ENCODE measurements around the gene EIF2AK3. TPM values are rescaled to one million over a fixed set of nuclear protein-coding genes. Genes with fewer than 3 reads are reported as not detected.

The EIF2AK3 gene
- total and polyA plus RNA-seq, 2 of the 4 experiments (the other 2 are of a cell fraction): 7.9 to 22.8 TPM

DNA sequence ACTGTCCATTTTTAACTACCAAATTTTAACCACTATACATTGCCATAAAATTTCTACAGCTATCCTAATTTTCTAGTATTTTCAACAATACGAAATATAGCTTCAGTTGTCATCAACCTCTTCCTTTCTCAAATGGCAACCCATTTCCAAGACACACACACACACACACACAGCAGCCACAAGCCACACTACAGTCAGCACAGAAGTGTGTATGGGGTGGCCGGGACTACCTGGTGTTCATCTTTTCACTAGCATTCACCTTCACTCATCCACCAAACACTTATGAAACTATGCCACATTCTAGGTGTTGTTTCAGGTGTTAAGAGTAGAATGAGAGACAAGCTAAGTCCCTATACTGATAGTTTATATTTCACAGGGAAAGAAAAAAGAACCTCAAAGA is 62.9 kb downstream of the EIF2AK3 start:
- in situ Hi-C loops (cut with MboI; ENCODE audit: low sequenced_read_pairs): no loop called here
- Histone ChIP-seq H3K9ac (ENCODE audit: low read depth, low read length) (no peak overlapping the region), H2BK5ac (ENCODE audit: low read depth, low read length, poor library complexity, severe bottlenecking) (no peak overlapping the region), H3K36me3 (ENCODE audit: control insufficient read depth, insufficient read depth, low read length) (peaks cover 21% of the 10 kb centered on the region), H3K14ac (replicated peaks; ENCODE audit: low read depth, low read length) (no peak overlapping the region), H4K5ac (ENCODE audit: low read depth, low read length) (no peak overlapping the region), H2AFZ (replicated peaks; ENCODE audit: low read length, poor library complexity) (no peak overlapping the region), H2BK120ac (ENCODE audit: low read depth, low read length) (no peak overlapping the region), H2BK20ac (ENCODE audit: low read depth, low read length) (no peak overlapping the region), H3K4ac (ENCODE audit: low read depth, low read length) (no peak overlapping the region), H3K79me1 (ENCODE audit: low read depth in 1 of 2, low read length in 2 of 2) (peaks cover 0 to 5% of the 10 kb centered on the region in 2 experiments; a peak in 2 of 4 replicates), H4K91ac (ENCODE audit: insufficient read depth, low read depth, low read length) (no peak overlapping the region), H2AK5ac (ENCODE audit: low read depth, low read length) (no peak overlapping the region), H3K23ac (ENCODE audit: low read depth, low read length) (no peak overlapping the region), H3K4me3 (ENCODE audit: insufficient read depth, low read depth, low read length) (no peak overlapping the region), H2BK15ac (ENCODE audit: low read depth, low read length) (no peak overlapping the region), H3K9me1 (ENCODE audit: insufficient read depth, low read length) (no peaks in the 10 kb centered on the region), H4K20me1 (ENCODE audit: insufficient read depth, low read length) (no peaks in the 10 kb centered on the region), H3K9me3 (ENCODE audit: control insufficient read depth, insufficient read depth, low read length) (no peaks in the 10 kb centered on the region), H3K27me3 (ENCODE audit: control insufficient read depth, insufficient read depth, low read length) (no peaks in the 10 kb centered on the region), H4K8ac (ENCODE audit: low read depth in 2 of 2, low read length in 2 of 2) (no peak overlapping the region), H2AK9ac (replicated peaks; ENCODE audit: low read depth, low read length, poor library complexity) (no peak overlapping the region), H3K27ac (ENCODE audit: insufficient read depth, low read length) (no peak overlapping the region), H3K4me2 (ENCODE audit: low read depth, low read length) (no peak overlapping the region), H3K56ac (ENCODE audit: extremely low read depth, insufficient read depth, low read length) (no peak overlapping the region), H3K4me1 (ENCODE audit: control insufficient read depth, insufficient read depth, low read length) (no peaks in the 10 kb centered on the region; the same call in 1 of the 2 replicates), H3K18ac (ENCODE audit: low read depth, low read length) (no peak overlapping the region)
- DNase-seq: no peak
- dilution Hi-C loops (cut with HindIII; ENCODE audit: low sequenced_read_pairs, unreplicated experiment): no loop called here
- ATAC-seq (ENCODE audit: low read depth): no peak
- ChIA-PET POLR2A (ENCODE audit: unreplicated experiment) (no interaction called here), CTCF (no interaction called here)
- no TSS peak for BruUV-seq (replicated peaks)
- no CpG with 5 or more reads among the region's 2 CpGs for WGBS, 2 experiments (ENCODE audit: extremely low coverage in 2 of 2, insufficient read length in 1 of 2)
- intact Hi-C loops (cut with micrococcal nuclease): loop anchor here (10.0 kb wide), 1 partner anchor 60 kb away; the partner anchor contains the start of gene EIF2AK3
- TF ChIP-seq MAZ (IDR thresholded peaks at IDR 0.05; ENCODE audit: borderline replicate concordance, low read depth, low read length) (no peak), FOS (IDR thresholded peaks at IDR 0.05; ENCODE audit: low read depth, low read length) (no peak), RAD21 (IDR thresholded peaks at IDR 0.05; ENCODE audit: low read length) (no peak), MAFK (IDR thresholded peaks at IDR 0.05; ENCODE audit: low read depth, low read length) (no peak), RCOR1 (IDR thresholded peaks at IDR 0.05; ENCODE audit: insufficient replicate concordance, low read length) (no peak), RFX5 (IDR thresholded peaks at IDR 0.05; ENCODE audit: low read depth, low read length) (no peak), POLR2A (IDR thresholded peaks at IDR 0.05; ENCODE audit: low read depth, low read length) (no peak), SMC3 (IDR thresholded peaks at IDR 0.05; ENCODE audit: low read depth, low read length) (no peak), CEBPB (IDR thresholded peaks at IDR 0.05; ENCODE audit: low read depth, low read length) (no peak), CHD1 (IDR thresholded peaks at IDR 0.05; ENCODE audit: low read depth, low read length) (no peak), BHLHE40 (IDR thresholded peaks at IDR 0.05; ENCODE audit: low read depth, low read length) (no peak), MXI1 (IDR thresholded peaks at IDR 0.05; ENCODE audit: borderline replicate concordance, low read depth, low read length) (no peak)
- TF ChIP-seq, protein P1, sequence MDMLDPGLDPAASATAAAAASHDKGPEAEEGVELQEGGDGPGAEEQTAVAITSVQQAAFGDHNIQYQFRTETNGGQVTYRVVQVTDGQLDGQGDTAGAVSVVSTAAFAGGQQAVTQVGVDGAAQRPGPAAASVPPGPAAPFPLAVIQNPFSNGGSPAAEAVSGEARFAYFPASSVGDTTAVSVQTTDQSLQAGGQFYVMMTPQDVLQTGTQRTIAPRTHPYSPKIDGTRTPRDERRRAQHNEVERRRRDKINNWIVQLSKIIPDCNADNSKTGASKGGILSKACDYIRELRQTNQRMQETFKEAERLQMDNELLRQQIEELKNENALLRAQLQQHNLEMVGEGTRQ (IDR thresholded peaks at IDR 0.05; ENCODE audit: low read depth, low read length): no peak
- TF ChIP-seq, protein P2, sequence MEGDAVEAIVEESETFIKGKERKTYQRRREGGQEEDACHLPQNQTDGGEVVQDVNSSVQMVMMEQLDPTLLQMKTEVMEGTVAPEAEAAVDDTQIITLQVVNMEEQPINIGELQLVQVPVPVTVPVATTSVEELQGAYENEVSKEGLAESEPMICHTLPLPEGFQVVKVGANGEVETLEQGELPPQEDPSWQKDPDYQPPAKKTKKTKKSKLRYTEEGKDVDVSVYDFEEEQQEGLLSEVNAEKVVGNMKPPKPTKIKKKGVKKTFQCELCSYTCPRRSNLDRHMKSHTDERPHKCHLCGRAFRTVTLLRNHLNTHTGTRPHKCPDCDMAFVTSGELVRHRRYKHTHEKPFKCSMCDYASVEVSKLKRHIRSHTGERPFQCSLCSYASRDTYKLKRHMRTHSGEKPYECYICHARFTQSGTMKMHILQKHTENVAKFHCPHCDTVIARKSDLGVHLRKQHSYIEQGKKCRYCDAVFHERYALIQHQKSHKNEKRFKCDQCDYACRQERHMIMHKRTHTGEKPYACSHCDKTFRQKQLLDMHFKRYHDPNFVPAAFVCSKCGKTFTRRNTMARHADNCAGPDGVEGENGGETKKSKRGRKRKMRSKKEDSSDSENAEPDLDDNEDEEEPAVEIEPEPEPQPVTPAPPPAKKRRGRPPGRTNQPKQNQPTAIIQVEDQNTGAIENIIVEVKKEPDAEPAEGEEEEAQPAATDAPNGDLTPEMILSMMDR (conservative IDR thresholded peaks at IDR 0.05; ENCODE audit: low read depth, low read length): no peak
- TF ChIP-seq, protein P3, sequence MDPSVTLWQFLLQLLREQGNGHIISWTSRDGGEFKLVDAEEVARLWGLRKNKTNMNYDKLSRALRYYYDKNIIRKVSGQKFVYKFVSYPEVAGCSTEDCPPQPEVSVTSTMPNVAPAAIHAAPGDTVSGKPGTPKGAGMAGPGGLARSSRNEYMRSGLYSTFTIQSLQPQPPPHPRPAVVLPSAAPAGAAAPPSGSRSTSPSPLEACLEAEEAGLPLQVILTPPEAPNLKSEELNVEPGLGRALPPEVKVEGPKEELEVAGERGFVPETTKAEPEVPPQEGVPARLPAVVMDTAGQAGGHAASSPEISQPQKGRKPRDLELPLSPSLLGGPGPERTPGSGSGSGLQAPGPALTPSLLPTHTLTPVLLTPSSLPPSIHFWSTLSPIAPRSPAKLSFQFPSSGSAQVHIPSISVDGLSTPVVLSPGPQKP (IDR thresholded peaks at IDR 0.05; ENCODE audit: borderline replicate concordance, low read depth, low read length): no peak
